HG03045 (cell line): ENCODE data around the gene DKK3.

Experiments used
- ATAC-seq: cut with Tn5 transposase; IDR thresholded peaks from one replicate; pipeline ENCODE4 v1.9.1; 2021; ENCODE audit warnings: mild to moderate bottlenecking, moderate library complexity; ENCODE audit not compliant: unreplicated experiment

The DKK3 gene

GRCh38 chr11:12006552-12007229 lies 1.7 kb downstream of the DKK3 start:
- ATAC-seq: no peak

GRCh38 chr11:12005476-12005875 lies 3.0 kb downstream of the DKK3 start:
- ATAC-seq: no peak

GRCh38 chr11:12005061-12005460 lies 3.4 kb downstream of the DKK3 start:
- ATAC-seq: no peak

GRCh38 chr11:12003815-12004214 lies 4.6 kb downstream of the DKK3 start:
- ATAC-seq: no peak

GRCh38 chr11:12003336-12003735 lies 5.1 kb downstream of the DKK3 start:
- ATAC-seq: no peak

- ATAC-seq: no peak
Observed at GRCh38 chr11:12001186-12001585, 7.2 kb downstream of the DKK3 start.

- ATAC-seq: no peak
Observed at GRCh38 chr11:11998091-11998781, 10.2 kb downstream of the DKK3 start.

GRCh38 chr11:11997049-11997322 lies 11.4 kb downstream of the DKK3 start:
- ATAC-seq: no peak

GRCh38 chr11:11996321-11997048 lies 11.9 kb downstream of the DKK3 start:
- ATAC-seq: no peak

GRCh38 chr11:11995601-11996000 lies 12.8 kb downstream of the DKK3 start:
- ATAC-seq: no peak

GRCh38 chr11:11993839-11994238 lies 14.6 kb downstream of the DKK3 start:
- no peak for ATAC-seq

GRCh38 chr11:11992257-11993212 lies 15.9 kb downstream of the DKK3 start:
- ATAC-seq: no peak

GRCh38 chr11:11989774-11990744 lies 18.4 kb downstream of the DKK3 start:
- ATAC-seq: no peak

- ATAC-seq: no peak
Observed at GRCh38 chr11:11988681-11989261, 19.7 kb downstream of the DKK3 start.

GRCh38 chr11:11988099-11988651 lies 20.3 kb downstream of the DKK3 start:
- no peak for ATAC-seq

GRCh38 chr11:11987503-11988022 lies 20.9 kb downstream of the DKK3 start:
- ATAC-seq: no peak

- ATAC-seq: no peak
Observed at GRCh38 chr11:11985954-11986949, 22.2 kb downstream of the DKK3 start.
